ENCODE data around the gene CHD2. TPM values are rescaled to one million over a fixed set of nuclear protein-coding genes. Genes with fewer than 3 reads are reported as not detected.

The CHD2 gene
- total and polyA plus RNA-seq, 10 of the 15 experiments (the other 5 are each of a cell fraction or from before 2014, with no cell fraction given), result 38.1 to 94.7 (median 63.3) TPM

GRCh38 chr15:92962914-92963313 lies 62.8 kb downstream of the CHD2 start (continued):
- TF ChIP-seq CTCF (IDR thresholded peaks at IDR 0.05 in 2 of 3, conservative IDR thresholded peaks at IDR 0.05 in 1 of 3; ENCODE audit: control insufficient read depth in 2 of 3, extremely low read depth in 1 of 3, insufficient read depth in 1 of 3, low read depth in 3 of 3, low read length in 3 of 3), result no peak
- TF ChIP-seq ZNF592 (IDR thresholded peaks at IDR 0.05), result no peak
- TF ChIP-seq CUX1 (IDR thresholded peaks at IDR 0.05; ENCODE audit: insufficient replicate concordance, low read depth, low read length), result no peak
- TF ChIP-seq FOXM1 (IDR thresholded peaks at IDR 0.05; ENCODE audit: low read depth, low read length), result no peak
- TF ChIP-seq RELB (IDR thresholded peaks at IDR 0.05; ENCODE audit: low read depth), result no peak

All from GM12878 (cell line).